PC-9 (cell line): ENCODE data around the gene TUBG1. TPM values are rescaled to one million over a fixed set of nuclear protein-coding genes. Genes with fewer than 3 reads are reported as not detected.

Experiments
- BruUV-seq: library from RNA; stranded (reverse); fragments of 400-500 nt; replicated peaks from 2 replicates; lab custom pipeline; 2021; lab: Mats Ljungman, UMichigan
- CTCF ChIA-PET: fragments of 300-600 bp; sonication (Branson Sonifier 250); formaldehyde crosslinking; loops from one replicate; lab custom pipeline; 2022; ENCODE audit warnings: antibody characterized with exemption; lab: Charles Lee
- POLR2A ChIA-PET: fragments of 300-600 bp; sonication (Branson Sonifier 250); formaldehyde crosslinking; loops from one replicate; lab custom pipeline; 2022; ENCODE audit warnings: antibody characterized with exemption; ENCODE audit not compliant: unreplicated experiment; lab: Charles Lee
- DNase-seq, 2 experiments: peaks; one replicate each; pipeline versions ENCODE4 v3.0.0 to v3.0.0-alpha.2; 2015 to 2022; ENCODE audit warnings: mixed read lengths in 1 of 2
- H2AFZ ChIP-seq: fragments of 200-600 bp; sonication (generic); 2 replicates; pipeline ENCODE4 v1.8.1; 2017; ENCODE audit warnings: antibody characterized with exemption
- H3F3A ChIP-seq: fragments of 200-600 bp; sonication (generic); 2 replicates; pipeline ENCODE4 v1.8.1; 2017; ENCODE audit warnings: antibody characterized with exemption, mild to moderate bottlenecking, low read depth; ENCODE audit not compliant: insufficient read depth
- H3K27ac ChIP-seq: fragments of 200-600 bp; sonication (generic); 2 replicates; pipeline ENCODE4 v1.6.1; 2016; ENCODE audit warnings: mixed run types
- H3K27me3 ChIP-seq: fragments of 200-600 bp; sonication (generic); 2 replicates; pipeline ENCODE4 v1.6.1; 2016; ENCODE audit warnings: low read depth, mixed run types; ENCODE audit not compliant: insufficient read depth
- H3K36me3 ChIP-seq: fragments of 200-600 bp; sonication (generic); 2 replicates; pipeline ENCODE4 v1.6.1; 2016; ENCODE audit warnings: low read depth, mixed run types
- H3K4me1 ChIP-seq: fragments of 200-600 bp; sonication (generic); replicated peaks from 2 replicates; pipeline ENCODE4 v1.6.1; 2016; ENCODE audit warnings: mixed run types; ENCODE audit not compliant: insufficient read depth
- H3K4me2 ChIP-seq: fragments of 200-600 bp; sonication (generic); 2 replicates; pipeline ENCODE4 v1.6.1; 2017; ENCODE audit warnings: mixed run types
- H3K4me3 ChIP-seq: fragments of 200-600 bp; sonication (generic); 2 replicates; pipeline ENCODE4 v1.6.1; 2016; ENCODE audit warnings: mixed run types
- H3K79me2 ChIP-seq: fragments of 200-600 bp; sonication (generic); 2 replicates; pipeline ENCODE4 v1.6.1; 2017; ENCODE audit warnings: low read depth, mixed run types
- H3K9me2 ChIP-seq: fragments of 200-600 bp; sonication (generic); 2 replicates; pipeline ENCODE4 v1.8.1; 2017; ENCODE audit warnings: mild to moderate bottlenecking; ENCODE audit not compliant: insufficient read depth
- H3K9me3 ChIP-seq: fragments of 200-600 bp; sonication (generic); 2 replicates; pipeline ENCODE4 v1.8.1; 2016; ENCODE audit warnings: low read depth; ENCODE audit not compliant: insufficient read depth
- H4K20me1 ChIP-seq: fragments of 200-600 bp; sonication (generic); 2 replicates; pipeline ENCODE4 v1.8.1; 2017; ENCODE audit not compliant: insufficient read depth
- EZH2 ChIP-seq: fragments of 200-600 bp; sonication (generic); IDR thresholded peaks from 2 replicates; pipeline ENCODE4 v1.8.0; 2017; ENCODE audit warnings: antibody characterized with exemption, low read depth
- intact Hi-C: fragments of 100-400 bp; cut with micrococcal nuclease; formaldehyde crosslinking; loops from one replicate; pipeline ENCODE4 v1.10.0; 2022; ENCODE audit not compliant: unreplicated experiment
- total RNA-seq: library from RNA; stranded (reverse); gene quantifications from 2 replicates; pipeline ENCODE4 v1.2.3, GENCODE V29; 2021
- TF ChIP-seq, protein P1 (sequence below): fragments of 200-600 bp; sonication (generic); conservative IDR thresholded peaks from 2 replicates; pipeline ENCODE4 v1.6.1; 2017; ENCODE audit warnings: mixed run types, antibody characterized with exemption, mild to moderate bottlenecking, moderate library complexity

Gene TUBG1
- total RNA-seq, 1 experiment from 2014 or later, result 85.6 TPM

DNA sequence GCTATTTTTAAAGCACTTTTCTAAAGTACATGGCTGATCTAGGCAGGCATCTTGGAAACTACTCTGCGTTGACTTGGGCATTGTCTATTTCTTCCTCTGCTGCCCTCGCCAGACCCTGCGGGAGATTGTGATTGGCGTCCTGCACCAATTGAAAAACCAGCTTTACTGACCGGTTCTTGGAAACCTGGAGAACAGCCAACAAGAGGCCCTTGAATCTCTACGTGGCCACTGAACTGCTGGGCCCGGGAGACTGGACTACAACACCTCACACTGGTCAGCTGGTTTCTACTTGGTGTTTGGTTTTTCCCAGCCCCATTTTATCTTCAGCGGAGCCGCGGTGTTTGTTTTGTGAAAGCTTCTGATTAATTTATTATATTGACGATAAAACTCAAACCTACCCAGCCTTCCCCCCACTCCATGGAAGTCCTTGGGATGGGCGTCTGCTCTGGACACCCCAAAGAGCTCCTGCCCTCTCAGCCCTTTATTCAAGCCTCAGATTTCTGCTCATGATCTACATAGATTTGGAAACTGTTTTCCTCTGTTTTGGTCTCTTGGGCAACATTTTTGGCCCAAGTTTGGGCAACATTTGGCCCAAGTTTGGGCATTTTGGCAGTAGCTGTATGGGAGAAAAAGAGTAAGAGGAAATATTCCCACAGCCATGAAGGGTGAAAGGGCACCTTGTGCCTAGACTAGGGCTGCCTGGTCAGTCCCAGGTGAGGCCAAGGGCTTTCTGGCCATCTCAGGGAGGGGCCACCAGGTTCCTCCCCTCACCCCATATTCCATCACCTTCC, 37.9 kb upstream of the TUBG1 start:
- Histone ChIP-seq H3K9me3 (no peaks in the 10 kb centered on the region), H3K79me2 (peaks cover 32% of the 10 kb centered on the region), H4K20me1 (no peaks in the 10 kb centered on the region), H3K4me2 (no peak overlapping the region), H2AFZ (no peak overlapping the region), H3K36me3 (0 out of 2 replicates have a peak, but pooled peaks cover 15% of the 10 kb centered on the region), H3K4me3 (no peak overlapping the region), H3K9me2 (no peaks in the 10 kb centered on the region), H3K27me3 (no peaks in the 10 kb centered on the region), H3F3A (peaks cover 42% of the 10 kb centered on the region), H3K4me1 (peaks cover 12% of the 10 kb centered on the region), H3K27ac (no peak overlapping the region)
- TF ChIP-seq, protein P1, sequence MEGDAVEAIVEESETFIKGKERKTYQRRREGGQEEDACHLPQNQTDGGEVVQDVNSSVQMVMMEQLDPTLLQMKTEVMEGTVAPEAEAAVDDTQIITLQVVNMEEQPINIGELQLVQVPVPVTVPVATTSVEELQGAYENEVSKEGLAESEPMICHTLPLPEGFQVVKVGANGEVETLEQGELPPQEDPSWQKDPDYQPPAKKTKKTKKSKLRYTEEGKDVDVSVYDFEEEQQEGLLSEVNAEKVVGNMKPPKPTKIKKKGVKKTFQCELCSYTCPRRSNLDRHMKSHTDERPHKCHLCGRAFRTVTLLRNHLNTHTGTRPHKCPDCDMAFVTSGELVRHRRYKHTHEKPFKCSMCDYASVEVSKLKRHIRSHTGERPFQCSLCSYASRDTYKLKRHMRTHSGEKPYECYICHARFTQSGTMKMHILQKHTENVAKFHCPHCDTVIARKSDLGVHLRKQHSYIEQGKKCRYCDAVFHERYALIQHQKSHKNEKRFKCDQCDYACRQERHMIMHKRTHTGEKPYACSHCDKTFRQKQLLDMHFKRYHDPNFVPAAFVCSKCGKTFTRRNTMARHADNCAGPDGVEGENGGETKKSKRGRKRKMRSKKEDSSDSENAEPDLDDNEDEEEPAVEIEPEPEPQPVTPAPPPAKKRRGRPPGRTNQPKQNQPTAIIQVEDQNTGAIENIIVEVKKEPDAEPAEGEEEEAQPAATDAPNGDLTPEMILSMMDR, result no peak
- TF ChIP-seq EZH2, result no peak
- intact Hi-C loops, result no loop called here
- ChIA-PET CTCF (no interaction called here), POLR2A (interaction anchor here (0.7 kb wide), 1 partner anchor 227 kb away, joined by 9 read pairs; no protein-coding TSS in a partner anchor)
- DNase-seq, result no peak
- no TSS peak for BruUV-seq

DNA sequence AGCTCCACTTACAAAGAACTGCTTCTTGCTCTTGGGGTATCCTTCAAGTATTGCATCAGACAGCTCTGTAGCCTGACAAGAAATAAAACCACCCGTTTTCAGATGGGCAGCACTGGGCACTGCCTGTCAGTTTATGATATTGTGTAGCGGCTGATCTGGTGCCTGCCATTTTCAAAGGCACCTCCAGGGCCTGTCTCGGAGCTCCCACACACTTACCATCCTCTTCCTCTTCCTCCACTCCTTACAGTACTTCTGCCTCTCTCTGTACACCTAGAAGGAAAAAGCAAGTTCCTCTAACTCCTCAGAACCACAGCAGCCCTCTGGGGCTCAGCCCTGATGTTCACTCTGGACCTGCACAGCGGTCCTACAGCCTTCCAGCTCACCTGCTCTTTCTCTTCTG, 36.4 kb upstream of the TUBG1 start:
- Histone ChIP-seq H3K9me2 (no peaks in the 10 kb centered on the region), H3K79me2 (peaks cover 32% of the 10 kb centered on the region), H3K27ac (no peak overlapping the region), H3K4me3 (no peak overlapping the region), H3K4me1 (peaks cover 11% of the 10 kb centered on the region; the same call in 1 of the 2 replicates), H3F3A (peaks cover 49% of the 10 kb centered on the region), H3K9me3 (no peaks in the 10 kb centered on the region), H3K36me3 (0 out of 2 replicates have a peak, but pooled peaks cover 15% of the 10 kb centered on the region), H2AFZ (no peak overlapping the region), H3K27me3 (no peaks in the 10 kb centered on the region), H3K4me2 (no peak overlapping the region), H4K20me1 (no peaks in the 10 kb centered on the region)
- no TSS peak for BruUV-seq
- TF ChIP-seq, protein P1, result no peak
- TF ChIP-seq EZH2, result no peak
- DNase-seq, result no peak
- CTCF ChIA-PET, result no interaction called here
- intact Hi-C loops, result no loop called here
- POLR2A ChIA-PET, result no interaction called here

DNA sequence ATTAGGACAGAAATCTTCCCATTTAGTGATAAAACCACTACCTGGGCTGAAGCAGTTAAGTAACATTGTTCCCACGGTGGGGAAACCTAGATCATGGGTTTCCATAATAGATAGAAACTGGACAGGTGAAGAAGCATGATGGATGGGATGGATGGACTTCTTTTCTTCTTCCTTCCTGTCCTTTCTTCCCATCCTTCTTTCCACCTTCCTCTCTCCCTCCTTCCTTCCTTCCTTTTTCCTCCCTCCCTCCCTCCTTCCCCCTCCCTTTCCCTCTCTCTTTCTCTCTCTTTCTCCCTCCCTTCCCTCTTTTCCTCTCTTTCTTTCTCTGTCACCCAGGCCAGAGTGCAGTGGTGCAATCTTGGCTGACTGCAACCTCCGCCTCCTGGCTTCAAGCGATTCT, 35.0 kb upstream of the TUBG1 start:
- BruUV-seq, result no TSS peak
- no peaks in the 10 kb centered on the region for H3K27me3 ChIP-seq
- DNase-seq, result no peak
- H3K4me2 ChIP-seq, result no peak overlapping the region
- intact Hi-C loops, result no loop called here
- CTCF ChIA-PET, result no interaction called here
- no peak overlapping the region for H2AFZ ChIP-seq
- H3F3A ChIP-seq, result peaks cover 53% of the 10 kb centered on the region
- H3K4me3 ChIP-seq, result no peak overlapping the region
- H3K36me3 ChIP-seq, result 0 out of 2 replicates have a peak, but pooled peaks cover 15% of the 10 kb centered on the region
- no peaks in the 10 kb centered on the region for H3K9me2 ChIP-seq
- H4K20me1 ChIP-seq, result no peaks in the 10 kb centered on the region
- peaks cover 17% of the 10 kb centered on the region; the same call in 1 of the 2 replicates for H3K4me1 ChIP-seq
- TF ChIP-seq, protein P1, result no peak
- TF ChIP-seq EZH2, result no peak
- H3K27ac ChIP-seq, result no peak overlapping the region
- POLR2A ChIA-PET, result interaction anchor here (0.7 kb wide), 1 partner anchor 450 kb away, joined by 4 read pairs; no protein-coding TSS in a partner anchor
- peaks cover 22% of the 10 kb centered on the region for H3K79me2 ChIP-seq
- H3K9me3 ChIP-seq, result no peaks in the 10 kb centered on the region
